Neural cell (in vitro differentiated cells): ENCODE measurements around the gene UBASH3A. TPM values are rescaled to one million over a fixed set of nuclear protein-coding genes. Genes with fewer than 3 reads are reported as not detected.

Source experiments
- H2AFZ ChIP-seq: fragments of 200-600, 300-800 bp; sonication (generic), shearing (Covaris generic); 2 replicates; pipeline ENCODE4 v1.6.0; 2014; ENCODE audit warnings: low read depth, mild to moderate bottlenecking, antibody characterized with exemption, low read length, moderate library complexity
- H3F3A ChIP-seq: fragments of 200-600 bp; shearing (Covaris generic); 2 replicates; pipeline ENCODE4 v1.6.1; 2016; ENCODE audit warnings: mild to moderate bottlenecking, moderate library complexity, mixed read lengths, antibody characterized with exemption, low read length; ENCODE audit not compliant: insufficient read depth, poor library complexity, severe bottlenecking
- H3K27ac ChIP-seq: fragments of 200-600, 300-800 bp; sonication (generic), shearing (Covaris generic); 2 replicates; pipeline ENCODE4 v1.5.1; 2014; ENCODE audit warnings: mild to moderate bottlenecking, low read length, moderate library complexity
- H3K27me3 ChIP-seq: fragments of 300-800, 200-600 bp; sonication (generic), shearing (Covaris generic); 2 replicates; pipeline ENCODE4 v1.6.0; 2014; ENCODE audit warnings: mild to moderate bottlenecking, low read depth, low read length, moderate library complexity; ENCODE audit not compliant: insufficient read depth
- H3K36me3 ChIP-seq: fragments of 300-800, 200-600 bp; sonication (generic), shearing (Covaris generic); 2 replicates; pipeline ENCODE4 v1.5.1; 2014; ENCODE audit warnings: mild to moderate bottlenecking, antibody characterized with exemption, low read length, moderate library complexity; ENCODE audit not compliant: insufficient read depth
- H3K4me2 ChIP-seq: fragments of 300-800, 200-600 bp; sonication (generic), shearing (Covaris generic); 2 replicates; pipeline ENCODE4 v1.6.0; 2014; ENCODE audit warnings: mild to moderate bottlenecking, low read length
- H3K4me3 ChIP-seq: fragments of 300-800, 200-600 bp; sonication (generic), shearing (Covaris generic); 2 replicates; pipeline ENCODE4 v1.5.1; 2014; ENCODE audit warnings: mild to moderate bottlenecking, low read length, moderate library complexity
- H3K79me2 ChIP-seq: fragments of 200-600 bp; shearing (Covaris generic); replicated peaks from 2 replicates; pipeline ENCODE4 v1.6.0; 2014; ENCODE audit warnings: mild to moderate bottlenecking, low read length, moderate library complexity; ENCODE audit not compliant: insufficient read depth
- H3K9ac ChIP-seq: fragments of 300-800, 200-600 bp; sonication (generic), shearing (Covaris generic); 2 replicates; pipeline ENCODE4 v1.6.1; 2016; ENCODE audit warnings: mild to moderate bottlenecking, low read length, mixed read lengths
- H3K9me2 ChIP-seq: fragments of 200-600 bp; shearing (Covaris generic); 2 replicates; pipeline ENCODE4 v1.6.1; 2016; ENCODE audit warnings: mild to moderate bottlenecking, low read length, mixed read lengths; ENCODE audit not compliant: insufficient read depth
- H3K9me3 ChIP-seq: fragments of 200-600, 300-800 bp; sonication (generic), shearing (Covaris generic); 2 replicates; pipeline ENCODE4 v1.6.1; 2016; ENCODE audit warnings: mild to moderate bottlenecking, mixed run types, low read length, moderate library complexity, mixed read lengths
- H4K20me1 ChIP-seq: fragments of 200-600 bp; shearing (Covaris generic); 2 replicates; pipeline ENCODE4 v1.6.1; 2016; ENCODE audit warnings: mild to moderate bottlenecking, mixed run types; ENCODE audit not compliant: insufficient read depth
- CTCF ChIP-seq: fragments of 450-650 bp; IDR thresholded peaks from 2 replicates; pipeline ENCODE4 v1.5.1; 2014; ENCODE audit warnings: antibody characterized with exemption, mild to moderate bottlenecking, moderate library complexity; ENCODE audit not compliant: poor library complexity, severe bottlenecking
- EP300 ChIP-seq: fragments of 450-650 bp; conservative IDR thresholded peaks from 2 replicates; pipeline ENCODE4 v1.6.1; 2014; ENCODE audit warnings: antibody characterized with exemption, mild to moderate bottlenecking, moderate library complexity; ENCODE audit not compliant: poor library complexity, severe bottlenecking
- EZH2 ChIP-seq: fragments of 200-600, 300-800 bp; shearing (Covaris generic), sonication (generic); IDR thresholded peaks from 2 replicates; pipeline ENCODE4 v1.6.1; 2014; ENCODE audit warnings: antibody characterized with exemption, low read length, borderline replicate concordance, mild to moderate bottlenecking; ENCODE audit not compliant: insufficient read depth, poor library complexity, severe bottlenecking
- MXI1 ChIP-seq: fragments of 450-650 bp; conservative IDR thresholded peaks from 2 replicates; pipeline ENCODE4 v1.6.1; 2014; ENCODE audit warnings: antibody characterized with exemption, mild to moderate bottlenecking; ENCODE audit not compliant: poor library complexity, severe bottlenecking
- POLR2AphosphoS5 ChIP-seq: IDR thresholded peaks from 2 replicates; pipeline ENCODE4 v1.6.1; 2012
- RAD21 ChIP-seq: fragments of 450-650 bp; conservative IDR thresholded peaks from 2 replicates; pipeline ENCODE4 v1.6.1; 2014; ENCODE audit warnings: antibody characterized with exemption, mild to moderate bottlenecking, moderate library complexity
- REST ChIP-seq: IDR thresholded peaks from 2 replicates; pipeline ENCODE4 v1.6.1; 2012; ENCODE audit warnings: borderline replicate concordance
- SMC3 ChIP-seq: fragments of 450-650 bp; conservative IDR thresholded peaks from 2 replicates; pipeline ENCODE4 v1.6.1; 2014; ENCODE audit warnings: antibody characterized with exemption, mild to moderate bottlenecking, moderate library complexity; ENCODE audit not compliant: poor library complexity
- TAF1 ChIP-seq: IDR thresholded peaks from 2 replicates; pipeline ENCODE4 v1.6.1; 2012; ENCODE audit warnings: low read depth
- polyA plus RNA-seq: library from polyadenylated mRNA; depleted of rRNA; stranded (reverse); fragments of >200 nt; gene quantifications from 2 replicates; pipeline ENCODE4 v1.2.3, GENCODE V29; 2014

The UBASH3A gene
- polyA plus RNA-seq, 1 donor from 2014 or later, result not detected

- H3K4me2 ChIP-seq, result no peak overlapping the region
- H4K20me1 ChIP-seq, result no peaks in the 10 kb centered on the region
- no peaks in the 10 kb centered on the region for H3K27me3 ChIP-seq
- H3K36me3 ChIP-seq, result no peaks in the 10 kb centered on the region
- H3F3A ChIP-seq, result no peaks in the 10 kb centered on the region
- no peak overlapping the region for H2AFZ ChIP-seq
- H3K9ac ChIP-seq, result no peak overlapping the region
- H3K9me2 ChIP-seq, result no peaks in the 10 kb centered on the region
- H3K27ac ChIP-seq, result no peak overlapping the region
- no peaks in the 10 kb centered on the region for H3K79me2 ChIP-seq
- H3K9me3 ChIP-seq, result no peaks in the 10 kb centered on the region
- no peak overlapping the region for H3K4me3 ChIP-seq
- TF ChIP-seq EZH2, result no peak
- no peak for TF ChIP-seq RAD21
Observed at GRCh38 chr21:42446531-42446930, 42.8 kb downstream of the UBASH3A start.

DNA sequence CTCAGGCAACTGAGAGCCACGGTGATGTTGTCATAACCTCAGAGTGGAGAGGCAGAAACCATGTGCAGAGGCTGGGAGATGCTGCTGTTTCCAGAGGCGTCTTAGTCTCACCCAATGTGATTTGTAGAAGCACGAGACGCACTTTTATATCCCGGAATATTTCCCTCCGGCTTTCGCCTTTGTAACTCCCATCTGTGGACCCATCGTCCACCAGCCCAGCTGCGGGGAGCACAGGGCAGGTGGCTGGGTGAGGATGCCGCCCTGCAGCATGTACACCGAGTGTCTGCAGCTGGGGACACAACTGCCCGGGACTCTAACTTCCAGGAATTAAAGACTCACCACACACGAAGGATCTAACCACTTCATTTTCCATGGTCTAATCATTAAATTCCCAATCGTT is 43.5 kb downstream of the UBASH3A start:
- Histone ChIP-seq H3F3A (no peaks in the 10 kb centered on the region), H3K9me3 (no peaks in the 10 kb centered on the region), H2AFZ (no peak overlapping the region), H4K20me1 (no peaks in the 10 kb centered on the region), H3K9me2 (no peaks in the 10 kb centered on the region), H3K27ac (no peak overlapping the region), H3K79me2 (no peaks in the 10 kb centered on the region), H3K9ac (no peak overlapping the region), H3K4me2 (no peak overlapping the region), H3K36me3 (no peaks in the 10 kb centered on the region), H3K27me3 (no peaks in the 10 kb centered on the region), H3K4me3 (no peak overlapping the region)
- TF ChIP-seq MXI1, result no peak
- no peak for TF ChIP-seq EP300
- TF ChIP-seq REST, result no peak
- no peak for TF ChIP-seq POLR2AphosphoS5
- no peak for TF ChIP-seq SMC3
- TF ChIP-seq TAF1, result no peak

- Histone ChIP-seq H4K20me1 (no peaks in the 10 kb centered on the region), H3K36me3 (no peaks in the 10 kb centered on the region)
- TF ChIP-seq CTCF (no peak), RAD21 (no peak), POLR2AphosphoS5 (no peak), SMC3 (no peak), EZH2 (no peak), EP300 (no peak), MXI1 (no peak), REST (no peak), TAF1 (no peak)
Observed at GRCh38 chr21:42447732-42448131, 44.0 kb downstream of the UBASH3A start.

More at GRCh38 chr21:42447732-42448131, 44.0 kb downstream of the UBASH3A start:
- no peaks in the 10 kb centered on the region for H3K27me3 ChIP-seq
- no peaks in the 10 kb centered on the region for H3K79me2 ChIP-seq
- H3K4me3 ChIP-seq, result no peak overlapping the region
- no peak overlapping the region for H2AFZ ChIP-seq
- no peak overlapping the region for H3K27ac ChIP-seq
- no peaks in the 10 kb centered on the region for H3K9me2 ChIP-seq
- no peaks in the 10 kb centered on the region for H3F3A ChIP-seq
- H3K9ac ChIP-seq, result no peak overlapping the region
- no peaks in the 10 kb centered on the region for H3K9me3 ChIP-seq
- H3K4me2 ChIP-seq, result no peak overlapping the region
